Common myeloid progenitor, CD34-positive (primary cell): Measurements from ENCODE around the gene MYZAP.

Experiments
- CTCF ChIA-PET: fragments of 350-600 bp; sonication (Branson Sonifier 250); formaldehyde crosslinking; loops from one replicate; lab custom pipeline; 2021; ENCODE audit warnings: antibody characterized with exemption; lab: Charles Lee
- POLR2A ChIA-PET: fragments of 350-600 bp; sonication (Branson Sonifier 250); formaldehyde crosslinking; loops from one replicate; lab custom pipeline; 2021; ENCODE audit warnings: antibody characterized with exemption; lab: Charles Lee
- DNase-seq, 3 donors: peaks; one replicate each; pipeline versions ENCODE4 v3.0.0 to v3.0.0-alpha.2; 2013
- H3K27ac ChIP-seq, 2 experiments: 1 replicate in 1 of 2; 2 replicates in 1 of 2; pipeline ENCODE4 v1.7.0; 2013; ENCODE audit warnings: inconsistent platforms in 2 of 2, low read length in 2 of 2, mild to moderate bottlenecking in 2 of 2, low read depth in 1 of 2, moderate library complexity in 1 of 2; ENCODE audit not compliant: severe bottlenecking in 2 of 2, insufficient read depth in 1 of 2, poor library complexity in 1 of 2
- H3K27me3 ChIP-seq, 5 experiments: replicated peaks in 2 of 5; 1 replicate in 3 of 5; 2 replicates in 2 of 5; pipeline versions ENCODE4 v1.6.1 to v1.7.0; 2013; ENCODE audit warnings: low read length in 4 of 5, mild to moderate bottlenecking in 2 of 5, moderate library complexity in 2 of 5, inconsistent platforms in 1 of 5; ENCODE audit not compliant: insufficient read depth in 5 of 5, control insufficient read depth in 4 of 5
- H3K36me3 ChIP-seq, 4 experiments: 1 replicate in 2 of 4; 2 replicates in 2 of 4; pipeline versions ENCODE4 v1.6.1 to v1.7.0; 2013; ENCODE audit warnings: low read length in 3 of 4, control low read depth in 1 of 4, mild to moderate bottlenecking in 1 of 4; ENCODE audit not compliant: control insufficient read depth in 4 of 4, insufficient read depth in 4 of 4
- H3K4me1 ChIP-seq, 4 experiments: 1 replicate in 3 of 4; 2 replicates in 1 of 4; pipeline versions ENCODE4 v1.6.1 to v1.7.1; 2013; ENCODE audit warnings: low read length in 3 of 4, mild to moderate bottlenecking in 3 of 4, control low read depth in 1 of 4, inconsistent platforms in 1 of 4, moderate library complexity in 1 of 4; ENCODE audit not compliant: control insufficient read depth in 4 of 4, insufficient read depth in 4 of 4; ENCODE audit errors: control extremely low read depth in 1 of 4
- H3K4me3 ChIP-seq, 7 experiments: 1 replicate in 4 of 7; 2 replicates in 3 of 7; pipeline versions ENCODE4 v1.5.1 to v1.7.0; 2013; ENCODE audit warnings: mild to moderate bottlenecking in 7 of 7, low read length in 6 of 7, moderate library complexity in 6 of 7, inconsistent platforms in 2 of 7, low read depth in 2 of 7, control low read depth in 1 of 7; ENCODE audit not compliant: insufficient read depth in 4 of 7, control insufficient read depth in 1 of 7; ENCODE audit errors: extremely low read depth in 1 of 7
- H3K9me3 ChIP-seq, 5 experiments: 1 replicate in 4 of 5; 2 replicates in 1 of 5; pipeline versions ENCODE4 v1.6.1 to v1.7.1; 2013; ENCODE audit warnings: low read length in 4 of 5, mild to moderate bottlenecking in 2 of 5, inconsistent platforms in 1 of 5, low read depth in 1 of 5, moderate library complexity in 1 of 5; ENCODE audit not compliant: control insufficient read depth in 4 of 5, insufficient read depth in 2 of 5; ENCODE audit errors: control extremely low read depth in 1 of 5
- WGBS: methylation state at CpG from one replicate; pipeline ENCODE4 v1.1.5; 2013; ENCODE audit not compliant: insufficient coverage; 5-methylcytosine and 5-hydroxymethylcytosine counted together

Gene MYZAP

GRCh38 chr15:57637846-57638245 is 46.1 kb downstream of the MYZAP start:
- 100% methylated on average over 2 of the region's 2 CpGs for WGBS
- CTCF ChIA-PET = no interaction called here

GRCh38 chr15:57639306-57639705 is 47.6 kb downstream of the MYZAP start:
- Histone ChIP-seq H3K4me3 (no peak overlapping the region), H3K4me1 (no peaks in the 10 kb centered on the region), H3K27ac (no peak overlapping the region), H3K36me3 (no peaks in the 10 kb centered on the region), H3K9me3 (no peaks in the 10 kb centered on the region), H3K27me3 (no peaks in the 10 kb centered on the region)
- CTCF ChIA-PET = interaction anchor here (0.8 to 1.6 kb wide), 6 partner anchors 15 to 97 kb away, joined by 3 to 5 read pairs (median 3); no protein-coding TSS in a partner anchor
- POLR2A ChIA-PET = no interaction called here
- WGBS = 75% methylated on average over 4 of the region's 6 CpGs
- no peak for DNase-seq

More at GRCh38 chr15:57637846-57638245, 46.1 kb downstream of the MYZAP start:
- H3K9me3 ChIP-seq = no peaks in the 10 kb centered on the region
- no peaks in the 10 kb centered on the region for H3K27me3 ChIP-seq
- POLR2A ChIA-PET = no interaction called here
- H3K4me3 ChIP-seq = no peak overlapping the region
- H3K36me3 ChIP-seq = no peaks in the 10 kb centered on the region
- no peak for DNase-seq
- no peaks in the 10 kb centered on the region for H3K4me1 ChIP-seq
- no peak overlapping the region for H3K27ac ChIP-seq

- DNase-seq = peak; percentile 26 to 51 (median 48)
- no peaks in the 10 kb centered on the region for H3K27me3 ChIP-seq
- ChIA-PET CTCF (interaction anchor here (0.8 to 2.5 kb wide), 9 partner anchors 8 to 99 kb away, joined by 3 to 9 read pairs (median 3); no protein-coding TSS in a partner anchor), POLR2A (no interaction called here)
- 86% methylated on average over 6 of the region's 8 CpGs for WGBS
- H3K4me3 ChIP-seq = no peak overlapping the region
- H3K36me3 ChIP-seq = no peaks in the 10 kb centered on the region
- H3K9me3 ChIP-seq = no peaks in the 10 kb centered on the region
- H3K4me1 ChIP-seq = no peaks in the 10 kb centered on the region
- H3K27ac ChIP-seq = no peak overlapping the region
These were observed 49.4 kb downstream of the MYZAP start for GRCh38 chr15:57640930-57641682.

- H3K27me3 ChIP-seq = peaks cover 0 to 2% (median 0%) of the 10 kb centered on the region in 5 experiments
- no peak for DNase-seq
- WGBS = 98% methylated on average over 4 of the region's 4 CpGs
- ChIA-PET POLR2A (no interaction called here), CTCF (interaction anchor here (0.7 to 1.6 kb wide), 6 partner anchors 9 to 208 kb away, joined by 3 to 4 read pairs (median 3); no protein-coding TSS in a partner anchor)
- no peak overlapping the region for H3K27ac ChIP-seq
- H3K4me3 ChIP-seq = no peak overlapping the region
- no peaks in the 10 kb centered on the region for H3K36me3 ChIP-seq
- H3K9me3 ChIP-seq = no peaks in the 10 kb centered on the region
- no peaks in the 10 kb centered on the region for H3K4me1 ChIP-seq
These were observed 52.1 kb downstream of the MYZAP start for GRCh38 chr15:57643826-57644225.

- CTCF ChIA-PET = no interaction called here
- Histone ChIP-seq H3K9me3 (no peaks in the 10 kb centered on the region), H3K27me3 (peaks cover 0 to 2% (median 0%) of the 10 kb centered on the region in 5 experiments), H3K4me3 (no peak overlapping the region), H3K36me3 (no peaks in the 10 kb centered on the region), H3K27ac (no peak overlapping the region), H3K4me1 (no peaks in the 10 kb centered on the region)
- DNase-seq = no peak
- POLR2A ChIA-PET = interaction anchor here (0.6 kb wide), 1 partner anchor 195 kb away, joined by 4 read pairs; no protein-coding TSS in a partner anchor
- WGBS = 100% methylated on average over 1 of the region's 5 CpGs
These were observed 54.4 kb downstream of the MYZAP start for GRCh38 chr15:57646087-57646486.

- WGBS = 82% methylated on average over 6 of the region's 6 CpGs
- Histone ChIP-seq H3K36me3 (no peaks in the 10 kb centered on the region), H3K27me3 (peaks cover 0 to 2% (median 0%) of the 10 kb centered on the region in 5 experiments), H3K4me1 (no peaks in the 10 kb centered on the region), H3K27ac (no peak overlapping the region), H3K9me3 (no peaks in the 10 kb centered on the region), H3K4me3 (no peak overlapping the region)
- ChIA-PET CTCF (interaction anchor here (0.9 kb wide), 1 partner anchor 17 kb away, joined by 5 read pairs; no protein-coding TSS in a partner anchor), POLR2A (no interaction called here)
- no peak for DNase-seq
These were observed 55.5 kb downstream of the MYZAP start for GRCh38 chr15:57647071-57647790.

GRCh38 chr15:57647791-57648130 is 56.1 kb downstream of the MYZAP start:
- Histone ChIP-seq H3K27ac (no peak overlapping the region), H3K4me1 (no peaks in the 10 kb centered on the region), H3K36me3 (no peaks in the 10 kb centered on the region), H3K4me3 (no peak overlapping the region), H3K9me3 (no peaks in the 10 kb centered on the region), H3K27me3 (peaks cover 0 to 2% (median 0%) of the 10 kb centered on the region in 5 experiments)
- POLR2A ChIA-PET = no interaction called here
- CTCF ChIA-PET = no interaction called here
- no peak for DNase-seq
- WGBS = 94% methylated on average over 3 of the region's 3 CpGs
